ENCODE data around the gene PARP8. TPM values are rescaled to one million over a fixed set of nuclear protein-coding genes. Genes with fewer than 3 reads are reported as not detected.
"Not testable (repeated sequence)": the region's sequence is repeated elsewhere in the genome, so short reads cannot be mapped to it uniquely, and the experiment has no call there.

PARP8 gene
- total RNA-seq, 1 donor from 2014 or later, result 0.51 TPM

- no peak for DNase-seq
These were observed 125.4 kb downstream of the PARP8 start for GRCh38 chr5:50791813-50792212.

DNA sequence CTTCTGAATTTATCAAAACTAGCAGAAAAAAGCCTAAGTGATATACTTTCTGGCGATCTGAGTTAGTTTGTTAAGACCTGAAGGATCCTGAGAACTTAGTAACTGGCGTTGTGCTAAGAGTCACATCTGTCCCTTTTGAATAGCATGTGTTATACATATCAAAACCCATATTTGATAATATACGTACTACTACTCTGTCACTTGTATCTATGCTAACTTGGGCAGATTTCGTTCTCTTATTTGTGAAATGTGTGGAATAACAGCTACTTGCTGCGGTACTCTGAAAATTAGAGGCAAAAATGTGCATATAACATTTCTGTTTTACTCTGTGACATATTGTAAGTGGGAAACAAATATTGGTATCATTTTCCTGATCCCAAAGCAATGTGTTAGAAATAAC is 126.4 kb downstream of the PARP8 start:
- no peak for DNase-seq

GRCh38 chr5:50794812-50795211 is 128.4 kb downstream of the PARP8 start:
- DNase-seq, result no peak

DNA sequence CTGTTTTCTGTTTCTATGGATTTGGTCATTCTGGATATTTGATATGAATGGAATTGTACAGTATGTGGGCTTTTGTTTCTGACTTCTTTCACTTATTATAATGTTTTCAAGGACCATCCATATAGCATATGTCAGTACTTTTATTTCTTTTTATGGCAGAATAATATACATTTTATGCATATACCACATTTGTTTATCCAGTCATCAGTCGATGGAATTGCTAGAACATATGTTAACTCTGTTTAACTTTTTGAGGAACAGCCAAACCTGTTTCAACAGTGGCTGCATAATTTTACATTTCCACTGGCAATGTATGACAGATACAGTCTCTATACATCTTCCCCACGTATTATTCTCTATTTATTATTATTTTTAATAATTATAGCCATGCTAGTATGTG is 131.6 kb downstream of the PARP8 start:
- no peak for DNase-seq

- no peak for DNase-seq
These were observed 133.2 kb downstream of the PARP8 start for GRCh38 chr5:50799596-50799995.

GRCh38 chr5:50800410-50800809 is 134.0 kb downstream of the PARP8 start:
- DNase-seq, result no peak

DNA sequence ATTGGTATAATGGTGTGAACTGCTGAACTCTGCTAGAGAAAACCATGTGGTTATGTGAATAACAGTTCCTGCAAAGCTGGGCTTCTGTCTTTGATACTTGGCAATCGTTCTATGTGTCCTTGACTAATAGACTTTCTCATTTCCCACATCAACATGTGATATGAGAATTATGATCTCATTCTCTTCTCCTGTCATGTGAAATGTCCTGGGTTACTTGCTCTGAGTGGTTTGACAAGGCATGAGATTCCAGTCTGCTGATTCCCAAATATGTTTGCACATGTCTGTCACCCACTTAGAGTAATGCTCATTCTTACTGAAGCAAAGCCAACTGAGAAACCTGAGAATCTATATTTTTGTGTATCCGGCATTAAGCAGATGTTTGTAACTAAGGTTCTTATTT is 141.2 kb downstream of the PARP8 start:
- no peak for DNase-seq

GRCh38 chr5:50808406-50808805 is 142.0 kb downstream of the PARP8 start:
- no peak for DNase-seq

DNA sequence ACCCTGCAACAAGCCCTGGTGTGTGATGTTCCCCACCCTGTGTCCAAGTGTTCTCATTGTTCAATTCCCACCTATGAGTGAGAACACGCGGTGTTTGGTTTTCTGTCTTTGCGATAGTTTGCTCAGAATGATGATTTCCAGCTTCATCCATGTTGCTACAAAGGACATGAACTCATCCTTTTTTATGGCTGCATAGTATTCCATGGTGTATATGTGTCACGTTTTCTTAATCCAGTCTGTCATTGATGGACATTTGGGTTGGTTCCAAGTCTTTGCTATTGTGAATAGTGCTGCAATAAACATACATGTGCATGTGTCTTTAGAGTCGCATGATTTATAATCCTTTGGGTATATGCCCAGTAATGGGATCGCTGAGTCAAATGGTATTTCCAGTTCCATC is 145.3 kb downstream of the PARP8 start:
- DNase-seq, result not testable (repeated sequence)

DNA sequence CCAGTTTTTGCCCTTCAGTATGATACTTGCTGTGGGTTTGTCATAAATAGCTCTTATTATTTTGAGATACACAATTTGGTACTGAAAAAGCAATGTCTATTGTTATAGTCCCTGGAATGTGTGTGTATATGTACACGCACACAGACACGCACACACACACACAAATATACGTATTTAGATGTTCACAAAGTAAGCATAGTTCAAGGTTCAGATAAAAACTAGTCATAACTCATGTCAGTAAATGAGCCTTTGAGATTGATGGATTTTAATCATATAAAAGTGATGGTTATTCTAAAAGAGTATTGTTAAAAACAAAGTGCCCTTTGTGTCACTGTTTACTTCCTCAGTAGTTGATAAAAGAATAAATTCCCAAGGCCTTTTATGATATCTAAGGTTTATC is 147.3 kb downstream of the PARP8 start:
- no peak for DNase-seq

GRCh38 chr5:50814556-50814955 is 148.1 kb downstream of the PARP8 start:
- DNase-seq, result no peak

DNA sequence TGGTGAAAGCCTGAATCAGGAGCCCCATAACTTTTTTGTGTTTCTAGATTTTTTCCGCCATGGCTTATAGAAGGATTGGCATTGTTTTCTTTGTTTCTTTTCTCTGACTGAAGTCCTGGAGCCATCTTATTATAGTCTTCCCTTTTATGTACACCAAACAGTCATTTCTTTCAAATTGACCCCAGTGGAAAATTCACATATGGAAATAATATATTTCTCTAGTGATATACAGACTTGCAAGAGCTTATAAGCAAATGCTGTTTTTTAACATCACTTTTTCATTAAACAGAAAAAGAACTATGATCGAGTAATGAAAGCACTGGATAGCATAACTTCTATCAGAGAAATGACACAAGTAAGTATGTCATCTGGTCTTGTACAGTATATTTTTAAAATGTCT is 155.6 kb downstream of the PARP8 start:
- DNase-seq, result no peak

DNA sequence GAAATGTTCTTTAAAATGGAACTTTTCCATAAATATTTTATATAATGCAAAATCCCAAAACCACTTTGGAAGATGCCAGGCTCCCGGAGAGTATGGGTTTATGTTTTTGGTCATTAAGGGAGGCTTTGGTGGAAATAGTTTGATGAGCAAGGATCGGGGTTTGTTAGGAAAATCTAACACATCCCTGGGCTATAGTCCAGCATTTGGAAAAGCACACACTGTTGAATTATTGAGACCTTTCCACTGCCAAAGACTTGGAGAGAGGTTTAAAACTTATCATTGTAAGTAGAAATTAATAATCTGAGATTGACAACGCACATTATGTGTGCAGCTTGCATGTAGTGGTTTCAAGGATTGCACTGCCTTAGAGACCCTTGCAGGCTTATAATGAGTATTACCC is 156.3 kb downstream of the PARP8 start:
- no peak for DNase-seq

DNA sequence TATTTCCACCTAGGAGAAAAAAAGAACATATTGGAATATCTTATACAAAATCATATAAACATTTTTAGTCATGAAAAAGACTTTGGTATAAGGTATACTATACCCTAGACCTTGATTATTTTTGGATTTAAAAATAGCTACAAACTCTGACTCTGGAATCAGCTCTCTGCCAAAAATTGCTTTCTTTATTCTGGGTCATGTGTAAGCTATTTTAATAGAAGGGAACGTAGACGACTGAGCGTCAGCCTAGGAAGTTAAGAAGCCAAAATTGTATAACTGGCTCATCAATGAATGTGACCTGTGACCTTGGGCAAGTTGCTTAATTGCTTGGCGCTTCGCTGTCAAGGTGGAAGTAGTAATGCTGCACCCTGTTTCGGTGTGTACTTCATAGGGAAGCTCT is 157.1 kb downstream of the PARP8 start:
- no peak for DNase-seq

- DNase-seq, result no peak
These were observed 157.7 kb downstream of the PARP8 start for GRCh38 chr5:50824109-50824508.

DNA sequence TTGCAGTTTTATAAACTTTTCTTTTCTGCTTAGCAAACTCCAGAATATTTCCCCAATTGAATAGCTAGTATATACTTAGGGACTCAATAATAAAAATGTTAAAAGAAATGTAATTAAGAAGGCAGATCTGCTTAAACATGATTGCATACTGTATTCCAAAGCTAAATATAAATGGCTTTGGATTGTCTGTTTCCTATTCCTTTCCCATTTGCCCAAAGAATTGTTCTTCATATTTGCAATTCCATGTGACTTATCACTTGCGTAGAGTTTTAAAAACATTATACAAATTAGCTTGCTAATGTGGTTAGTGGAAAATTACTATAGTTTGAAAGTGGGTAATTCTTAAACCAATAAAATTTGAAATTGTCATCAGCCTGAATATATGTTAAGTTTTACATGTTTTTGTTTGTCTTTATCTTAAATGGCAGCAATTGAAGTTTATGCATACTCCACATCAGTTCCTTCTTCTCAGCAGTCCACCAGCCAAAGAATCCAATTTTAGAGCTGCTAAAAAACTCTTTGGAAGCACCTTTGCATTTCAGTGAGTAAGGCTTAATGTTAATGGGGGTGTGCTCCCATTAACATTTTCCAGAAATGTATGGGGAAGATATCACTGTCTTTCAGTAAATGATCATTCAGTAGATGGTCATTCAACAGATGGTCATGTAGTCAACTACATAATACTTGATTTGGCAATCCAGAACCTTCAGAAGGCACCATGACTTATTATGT is 161.2 kb downstream of the PARP8 start:
- no peak for DNase-seq

- DNase-seq, result no peak
These were observed 162.6 kb downstream of the PARP8 start for GRCh38 chr5:50829023-50829422.

DNA sequence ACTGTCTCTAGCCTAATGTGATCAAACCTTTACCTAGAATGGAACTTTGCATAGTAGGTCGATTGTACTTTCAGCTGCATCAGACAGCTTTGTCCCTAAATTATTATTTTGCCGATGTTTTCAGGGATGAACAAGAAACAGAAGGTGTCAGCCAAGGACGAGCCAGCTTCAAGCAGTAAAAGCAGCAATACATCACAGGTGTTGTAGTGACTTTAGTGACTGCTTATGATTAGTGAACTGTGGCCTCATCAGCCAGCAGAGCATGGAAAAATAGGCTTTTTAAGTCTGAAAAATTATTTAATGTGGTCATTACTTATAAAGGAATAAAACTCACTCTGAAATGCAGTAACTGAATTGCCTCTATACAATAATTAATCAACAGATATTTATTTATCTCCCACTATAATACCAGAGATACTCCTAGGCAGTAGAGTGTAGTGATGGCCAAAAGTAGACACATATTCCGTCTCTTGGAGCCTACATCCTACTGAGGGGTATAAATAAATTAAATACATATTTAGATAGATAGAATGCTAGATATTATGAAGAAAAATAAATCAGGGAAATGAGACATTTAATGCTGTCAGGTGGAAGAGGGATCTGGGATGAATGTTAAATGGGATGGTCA is 166.3 kb downstream of the PARP8 start:
- DNase-seq, result no peak

DNA sequence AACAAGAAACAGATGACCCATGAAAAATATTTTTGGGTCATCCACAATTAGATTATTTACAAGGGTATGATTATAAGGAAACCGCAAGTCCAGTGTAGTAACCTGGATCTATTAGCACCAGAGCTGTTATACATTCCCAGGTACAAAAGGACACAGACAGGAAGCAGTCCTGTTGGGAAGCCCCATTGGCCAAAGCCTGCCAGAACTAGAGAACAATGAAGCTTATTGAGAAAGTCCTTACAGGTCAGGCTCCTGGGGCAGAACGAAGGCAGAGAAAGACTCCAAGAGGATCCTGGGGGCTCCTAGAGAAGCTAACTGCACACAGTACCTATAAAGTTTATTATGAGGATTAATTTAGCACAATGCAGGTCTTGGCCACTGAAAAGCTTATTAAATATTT is 169.9 kb downstream of the PARP8 start:
- no peak for DNase-seq

DNA sequence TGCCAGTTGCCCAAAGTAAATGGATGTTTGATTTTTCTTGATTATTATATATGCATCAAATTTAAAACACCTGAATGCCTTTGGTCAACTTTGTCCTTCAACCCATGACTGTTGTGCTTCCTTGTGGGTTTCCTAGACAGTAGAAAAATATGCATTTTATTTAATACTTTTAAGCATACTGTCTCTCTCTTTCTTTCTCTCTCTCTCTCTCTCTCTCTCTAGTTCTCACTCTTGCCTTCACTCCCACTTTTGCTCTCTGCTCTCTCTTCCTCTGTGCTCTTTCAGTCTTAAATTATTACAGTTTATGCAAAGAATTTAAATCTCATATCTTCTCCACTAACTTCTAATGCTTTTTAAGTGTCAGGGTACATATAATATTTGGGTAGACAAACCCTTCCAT is 173.0 kb downstream of the PARP8 start:
- no peak for DNase-seq

DNA sequence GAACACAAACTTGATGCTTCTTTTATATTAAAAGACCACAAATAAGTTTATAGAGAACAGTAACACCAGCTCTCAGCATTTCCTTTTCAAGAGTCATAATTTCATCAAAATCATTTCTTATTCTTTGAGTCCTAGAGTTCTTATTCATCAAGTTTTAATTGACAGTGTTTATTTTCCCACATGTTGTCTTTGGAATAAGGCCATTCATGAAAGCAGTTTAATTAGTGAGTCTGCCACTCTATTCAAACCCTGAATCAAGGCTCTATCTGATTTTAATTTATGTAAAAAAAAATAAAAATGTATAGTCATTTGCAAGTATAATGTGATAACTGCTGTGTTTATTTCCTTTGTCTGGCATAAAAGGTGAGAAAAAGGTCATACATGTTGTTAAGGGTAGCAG is 176.7 kb downstream of the PARP8 start:
- no peak for DNase-seq

GRCh38 chr5:50846261-50846660 is 179.8 kb downstream of the PARP8 start:
- no peak for DNase-seq

DNA sequence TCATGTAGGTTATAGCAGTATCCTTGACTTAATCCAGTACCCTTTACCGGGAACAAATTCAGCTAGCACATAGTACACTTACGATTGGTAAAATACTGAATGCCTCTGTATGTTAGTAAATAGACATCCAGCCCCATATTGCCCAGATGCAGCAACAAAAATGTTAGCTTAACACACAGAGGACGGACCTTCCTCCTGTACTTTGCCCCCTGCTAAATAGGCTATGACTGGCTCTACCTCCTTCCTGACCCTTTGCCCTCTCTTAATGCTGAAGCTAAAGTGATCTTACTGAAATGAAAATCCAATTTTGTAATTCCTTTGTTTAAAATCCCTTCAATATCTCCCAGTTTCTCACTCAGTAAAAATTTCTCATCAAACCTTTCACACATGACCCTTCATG is 183.1 kb downstream of the PARP8 start:
- DNase-seq, result no peak

GRCh38 chr5:50853151-50853550 is 186.7 kb downstream of the PARP8 start:
- DNase-seq, result no peak

GRCh38 chr5:50854082-50854481 is 187.6 kb downstream of the PARP8 start:
- no peak for DNase-seq
